Activated CD4-positive, alpha-beta memory T cell treated with anti-CD3 and anti-CD28 coated beads for 36 hours (primary cell): ENCODE results near the gene RNASE4. TPM values are rescaled to one million over a fixed set of nuclear protein-coding genes. Genes with fewer than 3 reads are reported as not detected.

Source experiments
- CTCF ChIA-PET: fragments of 350-600 bp; sonication (Branson Sonifier 250); formaldehyde crosslinking; loops from one replicate; lab custom pipeline; 2021; ENCODE audit warnings: antibody characterized with exemption, inconsistent platforms; lab: Charles Lee
- POLR2A ChIA-PET: fragments of 350-600 bp; sonication (Branson Sonifier 250); formaldehyde crosslinking; loops from one replicate; lab custom pipeline; 2021; ENCODE audit warnings: antibody characterized with exemption; lab: Charles Lee
- DNase-seq: peaks from one replicate; pipeline ENCODE4 v3.0.0-alpha.2; 2020
- H3K27ac Mint-ChIP-seq: one replicate; pipeline ENCODE4 v1.8.0; 2021; ENCODE audit warnings: mixed read lengths
- H3K27me3 Mint-ChIP-seq: one replicate; pipeline ENCODE4 v1.8.0; 2021; ENCODE audit warnings: mixed read lengths
- H3K36me3 Mint-ChIP-seq: one replicate; pipeline ENCODE4 v1.8.0; 2021; ENCODE audit warnings: mixed read lengths
- H3K4me1 Mint-ChIP-seq: one replicate; pipeline ENCODE4 v1.8.0; 2021; ENCODE audit warnings: low read depth, mixed read lengths
- H3K4me3 Mint-ChIP-seq: one replicate; pipeline ENCODE4 v1.8.0; 2021; ENCODE audit warnings: mild to moderate bottlenecking, mixed read lengths
- H3K9me3 Mint-ChIP-seq: one replicate; pipeline ENCODE4 v1.8.0; 2021; ENCODE audit warnings: mixed read lengths
- intact Hi-C: fragments of 100-400 bp; cut with micrococcal nuclease; formaldehyde crosslinking; loops from one replicate; pipeline ENCODE4 v1.15.1; 2023
- total RNA-seq, 2 experiments: library from RNA; stranded (reverse); gene quantifications; one replicate each; pipeline ENCODE4 v1.2.3, GENCODE V29; 2021

The RNASE4 gene
- total RNA-seq, 2 experiments from 2014 or later = 0.69 to 0.70 TPM

DNA sequence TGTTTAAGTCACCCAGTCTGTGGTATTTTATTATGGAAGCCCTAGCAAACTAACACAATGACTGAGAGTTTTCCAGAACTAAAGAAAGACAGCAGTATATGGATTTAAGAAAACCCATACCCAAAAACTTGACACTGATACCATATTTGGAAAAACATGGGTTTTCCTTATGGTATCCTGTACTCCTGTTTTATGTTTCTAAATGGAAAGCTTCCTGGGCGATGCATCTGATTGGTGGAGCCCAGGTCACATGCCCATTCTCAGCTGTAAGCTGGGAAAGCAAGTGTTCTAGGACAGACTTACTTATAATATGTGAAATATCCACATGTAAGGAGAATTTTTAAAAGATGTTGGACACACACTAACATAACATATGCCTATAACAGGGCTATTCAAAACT lies 4.5 kb upstream of the RNASE4 start:
- CTCF ChIA-PET = interaction anchor here (1.6 to 8.1 kb wide), 8 partner anchors 11 to 352 kb away, joined by 5 to 72 read pairs (median 27); no protein-coding TSS in a partner anchor
- H3K4me1 Mint-ChIP-seq = peaks cover 34% of the 10 kb centered on the region
- POLR2A ChIA-PET = interaction anchor here (2.6 kb wide), 1 partner anchor 48 kb away, joined by 12 read pairs; no protein-coding TSS in a partner anchor
- H3K27ac Mint-ChIP-seq = no peak overlapping the region
- H3K27me3 Mint-ChIP-seq = no peaks in the 10 kb centered on the region
- DNase-seq = peak; percentile 43
- no peak overlapping the region for H3K4me3 Mint-ChIP-seq
- H3K9me3 Mint-ChIP-seq = no peaks in the 10 kb centered on the region
- H3K36me3 Mint-ChIP-seq = peaks cover 4% of the 10 kb centered on the region
- intact Hi-C loops = loop anchor here (2.0 to 5.0 kb wide), 6 partner anchors 102 to 422 kb away; partner anchors contain the start of genes METTL17, RNASE6, TEP1 and TMEM253

DNA sequence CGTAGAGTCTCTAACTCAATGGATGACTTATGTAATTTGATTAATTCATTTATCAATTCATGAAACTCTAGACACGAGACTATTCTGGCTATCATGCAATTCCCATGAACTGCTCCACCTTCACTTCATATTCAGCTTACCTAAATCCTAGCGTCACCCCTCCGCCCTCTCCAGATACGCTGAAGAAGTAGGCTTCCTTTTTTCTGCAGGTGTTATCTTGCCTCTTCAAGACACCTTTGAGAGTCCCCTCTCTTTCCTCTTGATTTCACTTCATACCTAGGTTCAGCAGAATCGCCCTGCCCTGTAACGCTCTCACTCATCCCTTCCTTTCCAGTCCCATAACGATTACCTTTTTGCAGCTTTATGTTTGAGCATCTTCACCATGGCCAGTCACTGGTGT lies 4.0 kb upstream of the RNASE4 start:
- POLR2A ChIA-PET = interaction anchor here (1.8 to 2.6 kb wide), 3 partner anchors 12 to 49 kb away, joined by 5 to 12 read pairs (median 8); no protein-coding TSS in a partner anchor
- Mint-ChIP-seq H3K4me3 (no peak overlapping the region), H3K27ac (no peak overlapping the region), H3K27me3 (no peaks in the 10 kb centered on the region), H3K4me1 (peaks cover 36% of the 10 kb centered on the region), H3K36me3 (peaks cover 4% of the 10 kb centered on the region), H3K9me3 (no peaks in the 10 kb centered on the region)
- DNase-seq = no peak
- CTCF ChIA-PET = interaction anchor here (0.6 to 8.1 kb wide), 9 partner anchors 10 to 1054 kb away, joined by 5 to 72 read pairs (median 25); no protein-coding TSS in a partner anchor
- intact Hi-C loops = loop anchor here (2.0 to 5.0 kb wide), 6 partner anchors 102 to 422 kb away; partner anchors contain the start of genes METTL17, RNASE6, TEP1 and TMEM253

DNA sequence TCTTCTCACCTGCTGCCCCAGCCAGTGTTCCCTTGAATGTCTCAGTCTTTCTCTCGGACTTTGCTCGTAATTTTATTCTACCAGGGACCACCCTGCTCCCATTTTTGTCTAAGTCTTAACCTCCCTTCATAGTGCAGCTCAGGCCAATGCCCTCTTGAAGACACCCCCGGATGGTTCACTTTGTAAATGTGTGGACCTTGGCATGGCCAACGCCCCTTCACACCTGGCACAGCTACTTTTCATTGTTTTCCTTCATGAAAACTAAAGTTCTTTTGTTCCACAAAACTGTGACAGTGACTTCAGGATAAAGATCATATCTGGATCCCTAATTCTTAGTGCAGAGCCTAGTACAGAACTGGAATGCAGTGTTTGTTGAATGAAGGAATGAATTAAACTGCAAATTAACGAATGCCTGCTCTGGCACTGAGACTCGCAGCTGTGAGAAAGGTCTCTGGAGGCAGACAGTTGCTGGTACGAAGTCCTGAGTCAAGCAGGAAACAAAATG lies 3.5 kb upstream of the RNASE4 start:
- Mint-ChIP-seq H3K4me3 (no peak overlapping the region), H3K9me3 (no peaks in the 10 kb centered on the region), H3K36me3 (peaks cover 4% of the 10 kb centered on the region), H3K27me3 (no peaks in the 10 kb centered on the region), H3K4me1 (peaks cover 32% of the 10 kb centered on the region), H3K27ac (no peak overlapping the region)
- intact Hi-C loops = loop anchor here (1.0 to 5.0 kb wide), 9 partner anchors 13 to 421 kb away; partner anchors contain the start of genes METTL17, PARP2, RNASE6 and TEP1
- peak; percentile 71 for DNase-seq
- ChIA-PET CTCF (interaction anchor here (0.6 to 8.1 kb wide), 17 partner anchors 10 to 1054 kb away, joined by 3 to 72 read pairs (median 5); partner anchors contain the start of genes PARP2 and TEP1), POLR2A (interaction anchor here (1.1 to 3.1 kb wide), 7 partner anchors 12 to 338 kb away, joined by 3 to 17 read pairs (median 6); partner anchors contain the start of gene PARP2)

DNA sequence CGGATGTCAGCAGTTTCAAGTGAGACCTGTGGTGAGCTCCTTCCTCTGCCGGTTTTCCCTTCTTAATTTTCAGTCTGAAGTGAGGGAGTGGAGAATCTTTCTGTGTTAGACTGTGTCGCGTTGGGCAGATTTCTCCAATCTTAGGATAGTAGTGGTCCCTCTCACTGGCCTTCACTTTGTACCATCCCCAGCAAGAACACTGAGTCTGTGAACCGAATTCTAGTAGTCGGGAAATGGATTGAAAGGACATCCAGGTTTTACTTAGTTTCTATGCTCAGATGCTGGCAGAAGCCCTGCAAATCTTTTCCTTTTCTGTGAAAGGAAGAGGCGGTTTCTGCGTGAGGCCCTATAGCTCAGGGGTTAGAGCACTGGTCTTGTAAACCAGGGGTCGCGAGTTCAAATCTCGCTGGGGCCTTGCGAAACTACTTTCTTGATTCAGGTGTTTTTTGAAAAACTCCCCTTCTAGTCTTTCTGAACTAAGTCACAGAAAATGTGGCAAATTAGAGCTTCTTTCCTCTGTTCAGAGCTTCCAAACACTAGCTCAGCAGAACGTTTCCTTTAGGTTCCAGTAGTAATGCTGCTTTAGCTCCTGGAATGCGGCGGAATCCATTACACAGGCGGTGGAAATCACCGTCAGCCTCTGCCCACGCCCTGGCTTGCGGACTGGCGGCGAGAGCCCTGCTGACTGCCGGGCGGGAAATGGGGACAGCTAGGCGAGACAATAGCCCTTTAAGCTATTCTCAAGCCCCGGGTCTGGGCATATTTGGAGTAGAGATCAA lies 2.8 kb upstream of the RNASE4 start:
- H3K27me3 Mint-ChIP-seq = no peaks in the 10 kb centered on the region
- no peaks in the 10 kb centered on the region for H3K9me3 Mint-ChIP-seq
- DNase-seq = peak; percentile 93
- no peak overlapping the region for H3K4me3 Mint-ChIP-seq
- ChIA-PET POLR2A (interaction anchor here (0.7 to 3.1 kb wide), 10 partner anchors 9 to 339 kb away, joined by 3 to 17 read pairs (median 5); partner anchors contain the start of gene PARP2), CTCF (interaction anchor here (0.9 to 8.1 kb wide), 20 partner anchors 9 to 354 kb away, joined by 3 to 72 read pairs (median 5); partner anchors contain the start of genes APEX1, PARP2 and TEP1)
- peaks cover 28% of the 10 kb centered on the region for H3K4me1 Mint-ChIP-seq
- peaks cover 4% of the 10 kb centered on the region for H3K36me3 Mint-ChIP-seq
- H3K27ac Mint-ChIP-seq = no peak overlapping the region
- intact Hi-C loops = loop anchor here (1.0 to 5.0 kb wide), 14 partner anchors 13 to 421 kb away; partner anchors contain the start of genes APEX1, CCNB1IP1, METTL17 and PARP2

DNA sequence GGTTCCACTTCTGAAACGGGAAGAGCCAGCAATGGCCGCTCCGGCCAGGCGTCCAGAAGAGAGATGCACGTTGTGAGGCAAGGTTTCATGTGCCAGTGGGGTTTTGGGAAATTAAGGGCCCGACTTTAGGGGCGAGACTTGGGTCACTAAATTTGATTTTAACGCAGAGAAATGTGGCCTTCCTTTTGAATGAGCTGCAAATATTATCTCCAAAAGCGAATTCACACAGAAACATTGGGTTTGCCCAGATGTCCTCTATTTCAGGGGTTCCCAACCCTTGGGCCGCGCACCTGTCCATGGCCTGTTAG lies 2.3 kb upstream of the RNASE4 start:
- intact Hi-C loops = loop anchor here (1.0 to 5.0 kb wide), 10 partner anchors 100 to 420 kb away; partner anchors contain the start of genes APEX1, CCNB1IP1, METTL17 and PIP4P1
- CTCF ChIA-PET = interaction anchor here (0.9 to 8.1 kb wide), 16 partner anchors 9 to 339 kb away, joined by 3 to 72 read pairs (median 4); partner anchors contain the start of genes APEX1, PARP2 and TEP1
- no peaks in the 10 kb centered on the region for H3K27me3 Mint-ChIP-seq
- H3K36me3 Mint-ChIP-seq = peaks cover 4% of the 10 kb centered on the region
- no peak for DNase-seq
- POLR2A ChIA-PET = interaction anchor here (0.7 to 3.1 kb wide), 9 partner anchors 9 to 339 kb away, joined by 3 to 17 read pairs (median 5); partner anchors contain the start of gene PARP2
- peaks cover 27% of the 10 kb centered on the region for H3K4me1 Mint-ChIP-seq
- no peaks in the 10 kb centered on the region for H3K9me3 Mint-ChIP-seq
- H3K4me3 Mint-ChIP-seq = no peak overlapping the region
- no peak overlapping the region for H3K27ac Mint-ChIP-seq

DNA sequence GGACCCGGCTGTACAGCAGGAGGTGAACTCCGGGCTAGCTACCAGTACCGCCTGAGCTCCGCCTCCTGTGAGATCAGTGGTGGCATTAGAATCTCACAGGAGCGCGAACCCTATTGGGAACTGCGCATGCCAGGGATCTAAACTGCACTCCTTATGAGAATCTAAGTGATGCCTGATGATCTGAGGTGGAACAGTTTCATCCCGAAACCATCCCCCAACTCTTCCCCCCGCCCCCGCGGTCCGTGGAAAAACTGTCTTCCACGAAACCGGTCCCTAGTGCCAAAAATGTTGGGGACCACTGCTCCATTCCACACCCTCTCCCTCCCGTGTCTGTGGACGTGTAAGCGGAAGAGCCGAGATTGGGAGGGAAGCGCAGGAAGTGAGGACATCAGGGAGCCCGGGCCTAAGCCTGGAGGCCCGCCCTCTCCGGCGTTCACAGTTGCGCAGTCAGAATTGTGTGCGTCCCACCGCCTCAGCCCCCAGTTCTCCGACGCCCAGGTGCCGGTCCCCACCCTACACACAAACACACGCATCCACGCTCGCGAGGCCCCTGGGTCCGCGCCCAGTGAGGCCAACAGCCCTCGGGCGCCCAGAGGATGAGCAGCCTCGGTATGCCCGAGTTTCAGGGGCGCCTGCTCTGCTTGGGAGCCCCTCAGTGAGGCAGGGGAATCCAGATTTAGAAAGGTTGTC lies 1.8 kb upstream of the RNASE4 start:
- peaks cover 27% of the 10 kb centered on the region for H3K4me1 Mint-ChIP-seq
- POLR2A ChIA-PET = interaction anchor here (0.9 to 3.1 kb wide), 10 partner anchors 8 to 421 kb away, joined by 3 to 17 read pairs (median 4); partner anchors contain the start of genes APEX1, CCNB1IP1, OSGEP and PARP2
- H3K27ac Mint-ChIP-seq = no peak overlapping the region
- H3K9me3 Mint-ChIP-seq = no peaks in the 10 kb centered on the region
- intact Hi-C loops = loop anchor here (1.0 to 5.0 kb wide), 14 partner anchors 9 to 420 kb away; partner anchors contain the start of genes APEX1, CCNB1IP1, METTL17 and PIP4P1
- H3K27me3 Mint-ChIP-seq = no peaks in the 10 kb centered on the region
- no peak overlapping the region for H3K4me3 Mint-ChIP-seq
- DNase-seq = peak; percentile 85
- peaks cover 4% of the 10 kb centered on the region for H3K36me3 Mint-ChIP-seq
- CTCF ChIA-PET = interaction anchor here (0.9 to 8.1 kb wide), 10 partner anchors 8 to 191 kb away, joined by 3 to 72 read pairs (median 17); no protein-coding TSS in a partner anchor

DNA sequence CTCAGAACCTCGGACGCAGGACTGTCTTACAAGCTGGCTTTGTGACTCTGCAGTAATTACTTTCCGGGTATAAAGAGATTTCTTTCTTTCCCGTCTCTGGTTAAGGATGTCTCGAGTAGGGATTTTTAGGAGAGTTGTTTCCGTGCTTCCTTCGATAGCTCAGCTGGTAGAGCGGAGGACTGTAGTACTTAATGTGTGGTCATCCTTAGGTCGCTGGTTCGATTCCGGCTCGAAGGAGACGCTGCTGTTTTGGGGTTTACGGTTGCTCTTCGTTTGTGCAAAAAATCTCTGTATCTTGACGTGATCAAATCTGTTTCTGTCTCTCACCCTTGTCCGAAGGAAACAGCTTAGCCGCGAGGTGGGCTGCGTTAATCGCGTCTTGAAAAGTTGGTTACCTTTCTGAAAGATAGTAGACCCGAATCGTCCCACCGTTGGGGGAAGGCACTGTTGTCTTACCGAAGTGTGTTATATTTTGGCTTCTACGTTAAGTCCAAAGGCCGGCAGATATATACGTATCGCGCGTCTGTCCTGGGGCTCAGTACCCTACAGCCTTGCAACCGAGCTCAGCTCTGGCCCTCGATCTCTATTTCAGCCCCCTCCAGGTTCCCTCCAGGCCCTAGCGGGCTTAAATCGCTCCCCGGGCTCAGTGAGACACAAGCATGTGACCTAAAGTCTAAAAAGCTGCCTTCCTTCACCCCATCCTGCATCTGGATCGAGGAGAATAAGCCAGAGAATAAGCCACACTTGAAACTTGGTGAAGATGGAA lies 1.1 kb upstream of the RNASE4 start:
- Mint-ChIP-seq H3K36me3 (peaks cover 4% of the 10 kb centered on the region), H3K27ac (no peak overlapping the region), H3K27me3 (no peaks in the 10 kb centered on the region), H3K4me3 (no peak overlapping the region), H3K4me1 (peaks cover 27% of the 10 kb centered on the region), H3K9me3 (no peaks in the 10 kb centered on the region)
- POLR2A ChIA-PET = interaction anchor here (0.9 to 3.1 kb wide), 8 partner anchors 51 to 421 kb away, joined by 3 to 17 read pairs (median 3); partner anchors contain the start of genes APEX1, CCNB1IP1, OSGEP and PARP2
- intact Hi-C loops = loop anchor here (1.0 to 5.0 kb wide), 12 partner anchors 8 to 419 kb away; partner anchors contain the start of genes CCNB1IP1, METTL17, PIP4P1 and RNASE6
- CTCF ChIA-PET = interaction anchor here (0.7 to 8.1 kb wide), 10 partner anchors 8 to 288 kb away, joined by 3 to 72 read pairs (median 5); no protein-coding TSS in a partner anchor
- DNase-seq = peak; percentile 90

DNA sequence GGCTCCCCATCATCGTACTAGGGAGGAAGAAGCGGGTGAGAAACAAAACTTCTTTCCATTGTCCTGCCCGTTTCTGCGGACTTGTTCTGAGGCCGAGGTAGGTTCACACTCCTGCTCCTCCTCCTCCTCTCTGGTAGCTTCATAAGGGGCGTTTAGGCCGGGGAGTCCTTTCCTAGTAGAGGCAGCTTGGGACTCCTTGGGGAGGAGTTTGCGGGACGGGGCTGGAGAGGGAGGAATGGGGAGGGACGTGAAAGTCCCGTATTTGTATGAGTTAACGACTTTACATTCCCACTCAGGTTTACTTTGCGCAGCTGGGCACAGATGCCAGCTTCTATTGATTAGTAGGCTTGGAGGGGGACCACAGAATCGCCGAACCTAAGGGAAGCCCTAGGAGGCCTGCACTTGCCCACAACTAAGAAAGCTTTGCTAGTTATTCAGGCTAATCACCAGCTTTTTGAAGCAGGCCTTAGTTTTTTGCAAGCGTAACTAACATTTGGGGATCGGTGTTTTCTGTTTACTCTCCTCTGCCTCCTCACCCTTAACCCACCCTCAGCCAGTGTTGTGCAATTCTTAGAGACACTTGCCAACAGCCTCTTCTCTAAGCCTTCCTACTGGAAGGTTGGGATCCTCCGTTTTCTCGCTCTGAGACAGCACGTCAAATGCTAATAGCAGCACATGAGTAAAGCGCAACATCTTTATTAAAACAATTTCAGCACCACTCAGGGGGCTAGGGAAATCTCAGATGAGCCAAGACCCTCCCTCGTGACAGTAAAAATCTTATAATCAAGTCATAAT lies 499 bp downstream of the RNASE4 start:
- Mint-ChIP-seq H3K4me1 (peaks cover 22% of the 10 kb centered on the region), H3K27me3 (no peaks in the 10 kb centered on the region), H3K36me3 (peaks cover 4% of the 10 kb centered on the region), H3K4me3 (no peak overlapping the region), H3K27ac (peak overlapping the region; percentile 48), H3K9me3 (no peaks in the 10 kb centered on the region)
- no peak for DNase-seq
- intact Hi-C loops = loop anchor here (5.0 kb wide), 5 partner anchors 97 to 417 kb away; partner anchors contain the start of genes METTL17, RNASE6 and TMEM253
- POLR2A ChIA-PET = interaction anchor here (1.0 to 1.4 kb wide), 2 partner anchors 27 to 75 kb away, joined by 3 to 6 read pairs; no protein-coding TSS in a partner anchor
- CTCF ChIA-PET = interaction anchor here (0.9 to 8.1 kb wide), 10 partner anchors 12 to 381 kb away, joined by 3 to 72 read pairs (median 4); no protein-coding TSS in a partner anchor

DNA sequence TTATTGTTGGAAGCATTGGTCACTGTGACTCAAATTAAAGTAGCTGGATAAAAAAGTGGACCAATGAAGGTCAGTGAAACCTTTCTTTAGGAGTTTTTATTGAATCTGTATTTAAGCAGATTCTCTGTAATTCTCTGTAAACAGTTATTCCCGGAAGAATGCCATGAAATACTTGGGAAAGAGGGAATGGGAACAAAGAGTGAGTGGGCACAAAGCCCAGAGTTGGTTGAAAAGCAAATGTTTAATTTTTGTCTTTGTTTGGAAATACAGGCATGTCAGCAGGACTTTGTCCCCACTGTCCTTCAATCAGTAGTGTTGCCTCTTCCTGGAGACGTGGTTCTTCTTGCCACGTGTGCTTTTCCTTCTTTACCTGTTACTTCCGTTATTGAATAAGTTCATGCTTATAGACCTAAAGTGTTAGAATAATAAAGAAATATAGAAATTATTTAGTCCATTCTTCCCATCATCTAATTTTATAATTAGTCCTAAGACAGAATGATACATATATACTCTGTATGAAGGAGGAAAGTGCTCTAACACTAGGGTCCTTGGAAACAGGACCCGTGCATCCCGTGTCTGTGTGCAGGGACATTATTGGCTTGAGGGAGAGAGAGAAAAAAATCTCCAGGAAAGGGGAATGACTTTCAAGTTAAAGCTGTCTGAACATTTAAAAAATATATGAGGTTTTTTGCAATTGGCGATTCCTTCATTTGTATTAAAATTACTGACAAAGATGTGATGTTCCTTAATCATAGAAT lies 2.2 kb downstream of the RNASE4 start:
- H3K27me3 Mint-ChIP-seq = no peaks in the 10 kb centered on the region
- ChIA-PET CTCF (interaction anchor here (8.1 kb wide), 1 partner anchor 23 kb away, joined by 72 read pairs; no protein-coding TSS in a partner anchor), POLR2A (no interaction called here)
- H3K9me3 Mint-ChIP-seq = no peaks in the 10 kb centered on the region
- intact Hi-C loops = no loop called here
- no peak overlapping the region for H3K4me3 Mint-ChIP-seq
- H3K36me3 Mint-ChIP-seq = no peaks in the 10 kb centered on the region
- no peak overlapping the region for H3K27ac Mint-ChIP-seq
- H3K4me1 Mint-ChIP-seq = peaks cover 16% of the 10 kb centered on the region
- DNase-seq = no peak
